GM12892 (cell line): ENCODE results near the gene WNT3A.

Source experiments
- POLR2AphosphoS5 ChIP-seq: IDR thresholded peaks from 2 replicates; pipeline ENCODE4 v1.6.1; 2011; ENCODE audit warnings: low read depth, low read length, control low read depth
- TAF1 ChIP-seq: IDR thresholded peaks from 2 replicates; pipeline ENCODE4 v1.6.1; 2011; ENCODE audit warnings: low read depth, mild to moderate bottlenecking, control low read depth, low read length, borderline replicate concordance

GRCh38 chr1:228009116-228009827, 2.5 kb downstream of the WNT3A start:
- no peak for TF ChIP-seq POLR2AphosphoS5
- TF ChIP-seq TAF1, result no peak
